ENCODE measurements around the gene RPL18. TPM values are rescaled to one million over a fixed set of nuclear protein-coding genes. Genes with fewer than 3 reads are reported as not detected.
A peak's percentile ranks its signal among the peaks of the same experiment; 100 is the strongest.

The RPL18 gene
- total and polyA plus RNA-seq, 4 donors, result 276 to 830 (median 586) TPM

DNA sequence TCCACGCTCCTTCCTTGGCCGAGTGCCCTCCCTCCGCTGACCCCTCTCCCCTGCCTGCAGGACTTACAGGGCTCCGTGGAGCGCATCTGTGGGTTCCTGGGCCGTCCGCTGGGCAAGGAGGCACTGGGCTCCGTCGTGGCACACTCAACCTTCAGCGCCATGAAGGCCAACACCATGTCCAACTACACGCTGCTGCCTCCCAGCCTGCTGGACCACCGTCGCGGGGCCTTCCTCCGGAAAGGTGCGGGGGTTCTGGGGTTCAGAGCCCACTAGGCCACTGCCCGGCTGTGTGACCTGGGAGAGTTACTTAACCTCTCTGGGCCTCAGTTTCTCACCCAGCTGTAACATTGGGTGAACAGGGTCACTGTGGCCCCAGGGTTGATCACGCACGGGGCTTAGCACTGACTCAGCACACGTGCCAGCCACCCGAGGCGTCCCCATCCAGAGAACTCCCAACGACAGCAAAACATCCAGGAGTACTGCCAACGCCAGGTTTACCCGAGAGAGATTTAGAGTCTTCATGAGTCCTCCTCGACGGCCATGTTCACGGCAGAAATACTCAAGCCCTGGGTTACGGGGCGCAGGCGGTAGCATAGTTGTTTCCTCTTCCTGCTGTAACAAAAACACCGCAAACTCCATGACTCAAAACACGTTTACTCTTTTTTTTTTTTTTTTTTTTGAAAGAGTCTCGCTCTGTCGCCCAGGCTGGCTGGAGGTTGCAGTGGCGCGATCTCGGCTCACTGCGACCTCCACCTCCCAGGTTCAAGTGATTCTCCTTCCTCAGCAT lies 22.1 kb downstream of the RPL18 start:
- Histone ChIP-seq H3K4me1 (ENCODE audit: control insufficient read depth in 4 of 4, insufficient read depth in 4 of 4, low read length in 3 of 4) (no peaks in the 10 kb centered on the region), H3K27ac (ENCODE audit: low read depth in 1 of 2, low read length in 2 of 2) (no peak overlapping the region), H3K27me3 (ENCODE audit: control insufficient read depth in 4 of 4, insufficient read depth in 4 of 4, low read length in 3 of 4) (no peaks in the 10 kb centered on the region), H3K9me3 (ENCODE audit: control insufficient read depth in 4 of 4, low read length in 3 of 4) (no peaks in the 10 kb centered on the region), H3K9ac (ENCODE audit: low read depth in 1 of 2, low read length in 2 of 2) (no peak overlapping the region), H3K4me3 (ENCODE audit: low read depth in 1 of 3, low read length in 3 of 3) (no peak overlapping the region), H3K36me3 (ENCODE audit: control insufficient read depth in 4 of 4, insufficient read depth in 3 of 4, low read depth in 1 of 4, low read length in 3 of 4) (no peaks in the 10 kb centered on the region)
- no peak for DNase-seq (ENCODE audit: low spot score)
- 82% methylated on average over 39 of the region's 39 CpGs for WGBS
- TF ChIP-seq HNF4A (conservative IDR thresholded peaks at IDR 0.05) (no peak), FOXA1 (IDR thresholded peaks at IDR 0.05) (no peak), FOXA2 (IDR thresholded peaks at IDR 0.05) (no peak)

- H3K9me3 ChIP-seq (ENCODE audit: control insufficient read depth in 4 of 4, low read length in 3 of 4), result no peaks in the 10 kb centered on the region
- H3K9ac ChIP-seq (ENCODE audit: low read depth in 1 of 2, low read length in 2 of 2), result no peak overlapping the region
- H3K36me3 ChIP-seq (ENCODE audit: control insufficient read depth in 4 of 4, insufficient read depth in 3 of 4, low read depth in 1 of 4, low read length in 3 of 4), result no peaks in the 10 kb centered on the region
- H3K4me1 ChIP-seq (ENCODE audit: control insufficient read depth in 4 of 4, insufficient read depth in 4 of 4, low read length in 3 of 4), result no peaks in the 10 kb centered on the region
- TF ChIP-seq NR2F2 (IDR thresholded peaks at IDR 0.05), result peak; percentile 64
- no peak for TF ChIP-seq RXRA (IDR thresholded peaks at IDR 0.05)
- no peak for TF ChIP-seq RAD21 (IDR thresholded peaks at IDR 0.05)
- TF ChIP-seq FOXA1 (IDR thresholded peaks at IDR 0.05), result no peak
- TF ChIP-seq JUND (IDR thresholded peaks at IDR 0.05), result no peak
- H3K4me3 ChIP-seq (ENCODE audit: low read depth in 1 of 3, low read length in 3 of 3), result no peak overlapping the region
- no peak overlapping the region for H3K27ac ChIP-seq (ENCODE audit: low read depth in 1 of 2, low read length in 2 of 2)
- DNase-seq (ENCODE audit: low spot score), result no peak
- H3K27me3 ChIP-seq (ENCODE audit: control insufficient read depth in 4 of 4, insufficient read depth in 4 of 4, low read length in 3 of 4), result no peaks in the 10 kb centered on the region
- 63% methylated on average over 4 of the region's 4 CpGs for whole genome bisulfite sequencing
Measured at GRCh38 chr19:48596237-48596636, 22.7 kb downstream of the RPL18 start.

DNA sequence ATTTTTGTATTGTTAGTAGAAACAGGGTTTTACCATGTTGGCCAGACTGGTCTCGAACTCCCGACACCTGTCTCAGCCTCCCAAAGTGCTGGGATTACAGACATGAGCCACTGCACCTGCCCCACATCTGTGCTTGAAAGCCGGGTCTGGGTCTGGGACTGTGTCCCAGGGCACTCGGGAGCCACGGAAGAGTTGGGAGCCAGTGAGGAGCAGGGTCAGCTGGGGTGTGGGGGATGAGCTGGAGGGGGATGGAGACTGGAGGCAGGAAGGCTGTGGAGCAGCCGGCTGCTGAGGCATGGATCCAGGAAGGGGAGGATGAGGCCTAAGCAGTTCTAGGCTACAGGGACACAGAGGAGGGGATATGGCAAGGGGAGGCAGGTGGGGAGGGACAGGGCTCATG lies 23.1 kb downstream of the RPL18 start:
- Histone ChIP-seq H3K27me3 (ENCODE audit: control insufficient read depth in 4 of 4, insufficient read depth in 4 of 4, low read length in 3 of 4) (no peaks in the 10 kb centered on the region), H3K4me3 (ENCODE audit: low read depth in 1 of 3, low read length in 3 of 3) (no peak overlapping the region), H3K36me3 (ENCODE audit: control insufficient read depth in 4 of 4, insufficient read depth in 3 of 4, low read depth in 1 of 4, low read length in 3 of 4) (no peaks in the 10 kb centered on the region), H3K9me3 (ENCODE audit: control insufficient read depth in 4 of 4, low read length in 3 of 4) (no peaks in the 10 kb centered on the region), H3K27ac (ENCODE audit: low read depth in 1 of 2, low read length in 2 of 2) (no peak overlapping the region), H3K9ac (ENCODE audit: low read depth in 1 of 2, low read length in 2 of 2) (no peak overlapping the region), H3K4me1 (ENCODE audit: control insufficient read depth in 4 of 4, insufficient read depth in 4 of 4, low read length in 3 of 4) (no peaks in the 10 kb centered on the region)
- no peak for DNase-seq (ENCODE audit: low spot score)
- TF ChIP-seq EGR1 (IDR thresholded peaks at IDR 0.05; ENCODE audit: low read depth in 2 of 2) (no peak), RAD21 (IDR thresholded peaks at IDR 0.05) (no peak), HNF4G (IDR thresholded peaks at IDR 0.05) (no peak), ATF3 (IDR thresholded peaks at IDR 0.05) (no peak), CTCF (IDR thresholded peaks at IDR 0.05; ENCODE audit: low read depth, low read length, missing input control) (no peak), JUND (IDR thresholded peaks at IDR 0.05) (no peak), SP1 (IDR thresholded peaks at IDR 0.05) (no peak), YY1 (IDR thresholded peaks at IDR 0.05) (no peak), FOXA1 (IDR thresholded peaks at IDR 0.05) (no peak), NR2F2 (IDR thresholded peaks at IDR 0.05) (no peak), HNF4A (conservative IDR thresholded peaks at IDR 0.05) (no peak), FOXA2 (IDR thresholded peaks at IDR 0.05) (no peak), TAF1 (conservative IDR thresholded peaks at IDR 0.05) (no peak), ZBTB33 (IDR thresholded peaks at IDR 0.05) (no peak), MAX (IDR thresholded peaks at IDR 0.05) (no peak)
- WGBS, result 78% methylated on average over 6 of the region's 6 CpGs
